ENCODE results near the gene TAAR9.
A peak's percentile ranks its signal among the peaks of the same experiment; 100 is the strongest.
"Not testable (repeated sequence)": the region's sequence is repeated elsewhere in the genome, so short reads cannot be mapped to it uniquely, and the experiment has no call there.

Gene TAAR9

DNA sequence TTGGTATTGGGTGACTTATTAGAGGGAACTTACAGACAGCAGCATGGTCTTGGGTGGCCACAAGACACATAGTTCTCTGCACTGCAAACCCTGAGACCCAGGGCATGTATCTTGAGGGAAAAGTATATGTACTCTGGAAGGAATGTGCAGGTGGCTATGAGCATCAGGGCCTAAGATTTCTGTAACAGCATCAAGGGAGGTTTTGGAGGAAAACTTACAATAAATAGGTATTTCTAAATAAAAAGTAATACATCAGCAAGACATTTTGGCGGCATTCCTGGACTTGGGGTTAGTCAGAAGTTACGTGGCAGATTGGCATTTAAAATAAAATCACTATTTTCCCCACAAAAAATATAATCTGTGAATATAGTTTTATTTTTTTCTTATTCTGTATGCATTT lies 17.1 kb upstream of the TAAR9 start:
- no peak for DNase-seq

DNA sequence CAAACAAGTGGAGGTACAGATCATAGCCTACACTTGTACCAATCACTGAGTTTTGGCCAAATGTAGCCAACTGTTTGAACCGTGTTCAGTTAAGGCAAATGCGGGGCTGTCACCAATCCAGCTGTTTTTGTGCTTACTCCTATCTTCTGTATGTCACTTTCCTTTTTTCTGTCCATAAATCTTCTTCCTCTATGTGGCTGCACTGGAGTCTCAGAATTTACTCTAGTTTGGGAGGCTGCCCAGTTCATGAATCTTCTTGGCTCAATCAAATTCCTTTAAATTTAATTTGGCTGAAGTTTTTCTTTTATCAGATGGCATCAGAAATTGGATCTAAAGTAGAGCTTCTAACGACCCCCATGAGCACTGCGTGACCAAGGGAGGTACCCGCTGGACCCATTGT lies 13.4 kb upstream of the TAAR9 start:
- no peak for DNase-seq

DNA sequence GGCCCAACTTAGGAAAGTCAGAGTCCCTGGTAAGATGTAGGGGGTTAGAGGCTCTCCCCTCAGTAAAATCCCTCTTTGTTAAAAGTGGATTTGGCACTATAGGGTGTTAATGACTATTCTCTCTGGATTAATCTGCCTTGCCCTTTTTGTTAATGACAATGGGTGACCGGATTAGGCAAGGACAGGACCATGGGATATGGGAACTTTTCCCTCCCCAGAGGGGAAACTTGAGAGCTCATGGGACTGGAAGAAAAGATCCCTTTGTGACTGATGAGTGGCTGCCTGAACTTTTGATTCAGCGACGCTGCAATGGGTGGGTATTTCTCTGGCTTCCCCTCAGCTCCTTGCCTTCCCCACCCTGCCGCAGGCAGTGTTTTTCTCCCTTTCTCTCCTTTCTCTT lies 12.2 kb upstream of the TAAR9 start:
- no peak for DNase-seq

DNA sequence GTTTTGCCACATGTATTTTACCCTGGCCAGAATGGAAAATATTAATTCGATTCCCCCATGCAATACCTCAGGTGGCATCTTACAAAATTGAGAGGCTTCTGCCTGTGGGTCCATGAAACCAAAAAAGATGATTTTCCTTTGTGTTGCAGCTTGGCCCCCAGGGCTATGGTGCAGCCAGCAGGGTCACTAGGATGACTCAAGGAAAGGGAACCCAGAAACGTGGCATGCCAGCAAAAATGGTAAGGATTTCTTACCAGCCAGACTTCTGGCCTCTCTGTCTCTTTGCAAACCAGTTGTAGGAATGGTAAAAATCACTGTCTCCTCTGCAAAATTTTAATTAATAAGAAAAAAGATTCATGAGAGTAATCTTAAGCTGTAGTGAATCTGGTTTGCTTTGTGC lies 11.6 kb upstream of the TAAR9 start:
- DNase-seq = no peak

DNA sequence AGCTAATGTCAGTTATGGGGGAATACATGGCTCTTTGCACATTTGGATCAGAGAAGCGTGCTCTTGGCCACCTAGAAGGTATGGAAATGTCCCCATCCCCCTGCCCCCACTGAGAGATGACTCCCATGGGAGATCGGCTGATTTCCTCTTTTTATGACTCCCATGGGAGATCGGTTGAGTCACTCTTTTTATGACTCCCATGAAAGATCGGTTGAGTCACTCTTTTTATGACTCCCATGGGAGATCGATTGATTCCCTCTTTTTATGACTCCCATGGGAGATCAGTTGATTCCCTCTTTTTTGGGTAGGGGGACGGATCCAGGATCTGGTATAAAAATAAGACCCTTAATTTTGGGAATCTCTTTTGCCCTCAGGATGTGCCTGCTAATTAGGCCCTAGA lies 10.3 kb upstream of the TAAR9 start:
- DNase-seq = no peak

DNA sequence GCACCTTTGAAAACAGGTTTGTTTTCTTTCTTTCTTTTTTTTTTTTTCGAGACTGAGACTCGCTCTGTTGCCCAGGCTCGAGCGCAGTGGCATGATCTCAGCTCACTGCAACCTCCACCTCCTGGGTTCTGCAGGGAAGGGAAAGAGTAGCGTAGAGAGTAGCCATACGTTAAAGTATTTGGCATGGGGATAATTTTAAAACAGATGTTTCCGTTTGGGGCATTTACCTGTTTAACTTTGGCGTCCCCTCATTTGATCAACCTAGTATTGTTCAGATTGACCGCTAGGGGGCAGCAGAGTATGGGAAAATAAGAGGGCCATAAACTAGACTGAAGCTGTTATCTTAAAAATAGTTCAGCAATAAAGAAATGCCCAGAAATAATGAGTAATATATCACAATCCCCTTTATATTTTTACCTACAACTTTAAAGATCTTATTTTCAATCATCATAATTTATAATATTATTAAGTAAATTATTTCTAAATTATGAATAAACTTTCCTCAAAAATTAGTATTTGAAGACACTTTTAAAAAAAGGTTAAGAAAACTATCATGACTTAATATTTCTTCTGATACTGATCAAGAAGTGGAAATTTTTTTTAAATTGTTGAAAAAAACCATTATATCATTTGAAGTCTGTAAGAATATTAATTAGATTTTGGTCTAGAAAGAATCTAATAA lies 7.6 kb upstream of the TAAR9 start:
- DNase-seq = peak; percentile 7

DNA sequence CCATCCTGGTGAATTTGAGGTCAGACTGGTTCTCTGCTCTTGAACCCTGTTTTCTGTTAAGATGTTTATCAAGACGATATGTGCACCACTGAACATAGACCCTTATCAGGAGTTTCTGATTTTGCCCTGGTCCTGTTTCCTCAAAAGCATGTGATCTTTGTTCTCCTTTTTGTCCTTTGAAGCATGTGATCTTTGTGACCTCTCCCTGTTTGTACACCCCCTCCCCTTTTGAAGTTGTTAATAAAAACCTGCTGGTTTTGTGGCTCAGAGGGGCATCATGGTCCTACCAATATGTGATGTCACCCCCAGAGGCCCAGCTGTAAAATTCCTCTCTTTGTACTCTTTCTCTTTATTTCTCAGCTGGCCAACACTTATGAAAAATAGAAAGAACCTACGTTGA lies 3.5 kb upstream of the TAAR9 start:
- DNase-seq = not testable (repeated sequence)

DNA sequence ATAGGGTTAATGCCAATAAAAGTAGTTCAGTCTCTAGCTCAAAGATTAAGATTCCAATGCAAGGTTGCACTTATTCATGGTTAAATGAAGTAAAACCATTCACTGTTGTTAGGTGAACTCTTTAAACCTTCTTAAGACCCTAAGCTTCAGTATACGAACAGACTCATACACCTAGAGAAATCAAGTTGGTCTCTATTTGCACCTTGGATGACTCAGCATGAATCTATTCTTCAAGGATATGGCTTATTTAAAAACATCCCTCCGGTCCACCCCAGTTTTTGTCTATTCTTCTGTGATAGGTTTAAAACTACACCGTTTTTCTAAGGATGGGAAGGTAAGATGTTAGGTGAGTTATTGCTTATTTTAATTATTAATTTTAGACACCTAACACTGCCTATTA lies 932 bp upstream of the TAAR9 start:
- DNase-seq = no peak

DNA sequence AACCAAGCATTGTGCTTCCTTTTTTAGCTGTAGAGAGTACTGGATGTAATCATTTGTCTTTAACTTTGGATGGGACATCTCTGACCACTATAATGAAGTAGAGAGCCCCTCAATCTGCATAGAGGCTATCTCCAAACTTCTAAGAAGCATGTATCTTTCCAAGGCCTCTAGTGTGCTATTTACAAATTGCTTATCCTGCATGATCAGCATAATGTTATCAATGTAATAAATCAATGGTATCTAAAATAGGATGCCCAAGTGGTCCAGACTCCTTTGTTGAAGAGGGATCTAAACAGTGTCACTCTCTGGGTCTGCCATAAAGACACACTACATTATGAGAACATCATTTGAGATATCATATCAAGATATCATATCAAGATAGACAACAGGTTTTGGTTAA lies 6.7 kb downstream of the TAAR9 start:
- no peak for DNase-seq

DNA sequence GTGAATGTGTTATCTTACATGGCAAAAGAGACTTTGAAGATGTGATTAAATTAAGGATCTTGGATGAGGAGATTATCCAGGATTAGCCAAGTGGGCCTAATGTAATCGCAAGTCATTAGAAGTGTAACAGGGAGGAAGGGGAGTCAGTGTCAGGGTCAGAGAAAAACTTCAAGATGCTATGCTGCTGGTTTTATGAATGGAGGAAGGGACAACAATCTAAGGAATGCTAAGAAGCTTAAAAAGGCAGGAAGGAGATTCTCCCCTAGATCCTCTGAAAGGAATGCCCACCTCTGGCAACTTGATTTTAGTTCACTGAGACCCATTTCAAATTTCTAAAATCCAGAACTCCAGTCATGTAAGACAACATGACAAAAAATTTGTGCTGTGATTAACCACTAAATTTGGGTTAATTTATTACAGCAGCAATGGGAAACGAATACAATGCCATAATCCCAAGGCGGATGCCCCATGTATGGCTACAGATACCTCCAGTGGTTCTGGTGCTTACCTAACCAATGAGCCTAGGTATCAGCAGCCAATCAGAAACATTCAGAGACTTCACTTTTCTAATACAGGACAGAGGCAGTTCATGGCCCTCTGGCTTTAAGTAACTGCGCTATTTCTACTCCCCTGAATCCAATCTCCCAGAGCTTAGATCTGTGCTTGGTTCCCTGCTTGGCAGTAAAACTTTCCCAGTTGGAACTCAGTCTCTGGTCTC lies 10.8 kb downstream of the TAAR9 start:
- DNase-seq = no peak

DNA sequence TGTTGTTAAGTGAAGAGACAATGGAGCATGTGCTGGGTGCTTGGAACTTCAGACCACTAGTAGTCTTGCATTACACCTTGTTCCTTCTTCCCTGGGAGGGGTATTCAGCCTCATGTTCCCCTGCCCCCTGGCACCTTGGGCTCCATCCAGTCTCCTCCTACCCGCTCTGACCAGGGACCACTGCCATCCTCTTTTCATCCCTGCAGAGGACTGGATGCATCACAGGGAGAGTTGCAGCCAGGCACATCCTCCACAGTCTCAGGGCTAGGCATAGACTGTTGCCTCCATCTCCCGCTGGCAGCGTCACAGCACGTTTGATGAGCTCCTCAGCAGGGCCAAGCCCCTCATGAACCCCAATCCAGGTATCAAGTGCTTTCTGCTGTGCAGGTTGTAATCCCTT lies 13.1 kb downstream of the TAAR9 start:
- DNase-seq = no peak

DNA sequence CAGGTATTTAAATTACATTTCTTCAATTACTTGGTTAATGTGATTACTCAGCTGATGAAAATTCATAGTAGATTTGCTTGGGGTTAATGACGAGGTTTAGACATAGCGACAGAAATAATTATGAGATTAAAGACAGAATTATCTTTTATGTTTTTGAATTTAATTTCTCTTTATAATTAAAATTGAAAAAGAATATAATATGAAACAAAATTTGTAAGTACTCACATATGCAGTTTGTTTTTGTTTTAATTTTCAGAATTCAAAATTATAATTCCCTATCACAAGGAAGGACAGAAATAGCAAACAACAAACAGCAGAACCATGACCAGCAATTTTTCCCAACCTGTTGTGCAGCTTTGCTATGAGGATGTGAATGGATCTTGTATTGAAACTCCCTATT lies 14.3 kb downstream of the TAAR9 start, which contains the start of gene TAAR8:
TSS of gene TAAR8 (plus strand) at position 301 of the 400 bp plus-strand sequence. CDS start at position 322, 21 bp downstream.
- no peak for DNase-seq

DNA sequence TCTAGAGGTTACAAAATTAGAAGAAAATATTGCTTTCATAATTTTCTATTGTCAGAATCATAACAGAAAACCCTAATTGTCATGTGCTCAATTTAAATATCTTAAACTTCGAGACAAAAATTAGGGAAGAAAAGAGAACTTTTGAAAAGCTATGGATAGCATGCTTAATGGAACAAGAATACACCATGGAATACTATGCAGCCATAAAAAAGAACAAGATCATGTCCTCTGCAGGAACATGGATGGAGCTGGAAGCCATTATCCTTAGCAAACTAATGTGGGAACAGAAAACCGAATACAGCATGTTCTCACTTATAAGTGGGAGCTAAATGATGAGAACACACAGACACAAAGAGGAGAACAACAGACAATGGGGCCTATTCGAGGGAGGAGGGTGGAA lies 22.0 kb downstream of the TAAR9 start:
- not testable (repeated sequence) for DNase-seq

DNA sequence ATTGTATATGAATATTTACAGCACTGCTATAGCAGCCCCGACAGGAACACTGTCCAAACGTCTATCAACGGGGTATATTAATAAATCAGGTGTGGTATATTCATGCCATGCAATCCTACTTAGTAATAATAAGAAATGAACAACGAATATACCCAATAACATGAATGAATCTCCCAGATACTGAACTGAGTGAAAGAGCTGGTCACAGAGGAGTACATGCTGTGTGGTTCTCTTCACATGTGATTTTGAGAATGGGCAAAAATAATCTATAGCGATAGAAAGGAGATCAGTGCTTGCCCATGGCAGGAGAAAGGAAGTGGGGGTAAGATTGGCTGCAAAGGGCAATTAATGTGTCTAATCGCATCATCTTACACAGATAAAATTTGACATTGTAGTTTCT lies 28.3 kb downstream of the TAAR9 start:
- no peak for DNase-seq

DNA sequence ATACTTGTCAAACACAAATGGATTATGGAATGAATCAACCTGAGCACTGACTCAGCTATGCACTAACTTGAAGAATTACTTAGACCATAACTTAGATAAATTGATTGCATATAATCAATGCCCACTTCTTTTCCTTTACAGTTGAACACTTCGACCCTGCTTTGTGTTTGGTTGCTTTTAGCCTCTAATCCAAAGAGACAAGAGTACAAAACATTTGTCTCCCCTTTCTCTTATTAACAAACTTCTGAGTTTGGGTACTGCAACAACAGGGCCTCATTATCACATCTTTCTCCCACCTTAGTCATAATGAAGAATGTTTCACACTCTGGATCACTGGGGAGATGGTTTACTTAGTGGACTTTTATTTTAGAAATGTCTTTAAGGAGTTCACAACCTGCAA lies 29.5 kb downstream of the TAAR9 start:
- no peak for DNase-seq

DNA sequence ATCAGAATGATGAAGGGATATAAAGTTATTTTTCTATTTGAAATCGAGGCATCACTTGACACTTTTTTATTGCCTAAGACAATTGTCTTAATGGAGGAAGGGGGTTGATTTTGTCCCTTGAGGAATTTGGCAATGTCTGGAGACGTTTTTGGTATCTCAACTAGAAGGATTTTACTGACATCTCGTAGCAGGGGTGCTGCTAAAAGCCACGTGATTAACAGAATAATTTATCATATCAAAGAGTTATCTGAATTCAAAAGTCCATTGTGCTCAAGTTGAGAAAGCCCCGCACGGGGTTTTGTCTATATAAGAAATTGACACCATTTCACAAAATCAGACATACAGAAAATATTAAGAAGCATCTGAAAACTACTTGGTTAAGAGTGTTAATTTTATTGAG lies 30.5 kb downstream of the TAAR9 start:
- DNase-seq = no peak

DNA sequence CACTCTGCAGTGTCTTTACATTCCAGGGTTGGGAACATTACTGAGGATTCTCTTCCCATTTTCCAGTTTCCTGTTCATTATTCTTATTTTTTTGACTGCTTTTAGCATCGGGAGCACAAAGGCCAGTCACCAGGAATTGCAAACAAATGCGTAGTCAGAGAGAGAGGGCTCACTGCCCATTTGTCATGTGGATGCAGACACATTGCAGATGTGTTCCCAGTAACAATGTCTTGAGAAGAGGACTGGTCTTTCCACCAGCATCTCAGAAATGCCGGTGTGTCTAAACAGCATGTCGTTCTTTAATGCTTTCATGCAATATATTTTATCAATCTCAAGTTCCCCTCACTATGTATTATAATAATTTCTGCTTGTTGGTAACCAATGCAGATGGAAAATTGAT lies 31.1 kb downstream of the TAAR9 start:
- DNase-seq = no peak

DNA sequence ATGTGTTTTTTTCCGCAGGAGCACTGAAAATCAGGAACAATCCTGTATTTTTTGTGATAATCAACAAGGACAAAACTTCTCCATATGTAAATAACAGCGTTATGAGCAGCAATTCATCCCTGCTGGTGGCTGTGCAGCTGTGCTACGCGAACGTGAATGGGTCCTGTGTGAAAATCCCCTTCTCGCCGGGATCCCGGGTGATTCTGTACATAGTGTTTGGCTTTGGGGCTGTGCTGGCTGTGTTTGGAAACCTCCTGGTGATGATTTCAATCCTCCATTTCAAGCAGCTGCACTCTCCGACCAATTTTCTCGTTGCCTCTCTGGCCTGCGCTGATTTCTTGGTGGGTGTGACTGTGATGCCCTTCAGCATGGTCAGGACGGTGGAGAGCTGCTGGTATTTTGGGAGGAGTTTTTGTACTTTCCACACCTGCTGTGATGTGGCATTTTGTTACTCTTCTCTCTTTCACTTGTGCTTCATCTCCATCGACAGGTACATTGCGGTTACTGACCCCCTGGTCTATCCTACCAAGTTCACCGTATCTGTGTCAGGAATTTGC lies 32.2 kb downstream of the TAAR9 start, which contains the start of gene TAAR6:
TSS of gene TAAR6 (plus strand) at position 102 of the 557 bp plus-strand sequence. CDS start at position 102, 0 bp downstream.
- DNase-seq = no peak

DNA sequence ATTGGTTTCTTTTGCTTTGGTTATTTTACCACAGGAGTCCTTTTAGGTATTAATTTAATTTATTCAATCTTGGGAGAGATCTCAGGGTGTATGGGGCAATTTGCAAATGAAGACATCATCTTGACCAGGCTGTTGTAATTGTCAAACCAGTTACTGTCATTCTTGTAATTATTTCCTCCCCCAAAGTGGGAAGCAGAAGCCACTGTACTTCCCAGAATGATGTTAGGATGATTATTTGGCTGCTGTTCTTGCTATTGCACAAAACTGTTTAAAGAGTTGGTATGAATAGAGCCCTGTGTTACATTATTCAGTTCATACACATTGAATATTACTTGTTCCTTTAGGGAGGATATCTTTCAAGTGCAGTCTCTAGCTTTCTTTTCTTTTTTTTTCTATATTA lies 33.7 kb downstream of the TAAR9 start:
- no peak for DNase-seq

DNA sequence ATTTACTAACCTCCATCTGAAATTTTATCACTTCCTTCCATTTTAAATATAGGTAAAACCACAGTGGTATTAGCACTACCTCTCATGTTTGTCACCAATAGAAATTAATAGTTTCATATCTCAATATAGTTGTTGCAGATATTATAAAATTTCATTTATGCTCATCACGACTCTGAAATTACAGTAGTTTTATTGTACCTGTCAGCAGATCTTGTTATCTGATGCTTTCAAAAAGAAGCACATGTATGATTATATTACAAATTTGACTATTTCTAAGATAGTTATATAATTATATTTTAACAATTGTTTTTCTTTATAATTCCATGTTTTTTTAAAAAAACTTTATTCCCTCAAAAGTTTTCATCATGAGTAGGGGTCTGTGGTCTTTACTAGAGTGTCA lies 46.6 kb downstream of the TAAR9 start:
- DNase-seq = no peak

DNA sequence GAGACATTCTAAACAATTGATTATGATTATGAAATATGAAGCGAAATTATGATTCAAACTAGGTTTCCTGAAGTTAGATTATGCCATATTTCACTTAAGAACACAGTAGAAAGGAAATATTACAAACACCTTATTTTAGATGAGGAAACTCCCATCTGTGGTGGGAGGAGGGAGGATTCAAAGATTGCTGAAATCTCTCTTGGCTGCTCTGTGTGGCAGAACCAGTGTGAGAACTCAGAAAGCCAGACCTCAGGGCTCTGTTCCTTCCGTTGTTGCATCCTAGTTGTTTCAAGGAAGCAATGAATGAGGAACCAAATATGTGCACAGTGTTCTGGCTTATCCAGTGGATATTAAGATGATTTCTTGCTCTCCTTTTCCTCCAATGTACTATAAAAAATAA lies 49.3 kb downstream of the TAAR9 start:
- DNase-seq = no peak
